ENCODE measurements around the gene RAMP1.

The RAMP1 gene

GRCh38 chr2:237913193-237913917 lies 53.9 kb downstream of the RAMP1 start:
- H3K4me3 ChIP-seq (ENCODE audit: control insufficient read depth, low read depth, low read length), result no peak overlapping the region
- no peak for TF ChIP-seq CTCF (IDR thresholded peaks at IDR 0.05; ENCODE audit: control insufficient read depth, insufficient read depth, low read depth, low read length, missing control alignments)
- DNase-seq (ENCODE audit: low read depth), result no peak

- TF ChIP-seq CTCF (IDR thresholded peaks at IDR 0.05; ENCODE audit: control insufficient read depth, insufficient read depth, low read depth, low read length, missing control alignments), result no peak
- DNase-seq (ENCODE audit: low read depth), result no peak
- H3K4me3 ChIP-seq (ENCODE audit: control insufficient read depth, low read depth, low read length), result no peak overlapping the region
Measured at GRCh38 chr2:237915576-237915975, 56.2 kb downstream of the RAMP1 start.

GRCh38 chr2:237916296-237916695 lies 56.9 kb downstream of the RAMP1 start:
- no peak for TF ChIP-seq CTCF (IDR thresholded peaks at IDR 0.05; ENCODE audit: control insufficient read depth, insufficient read depth, low read depth, low read length, missing control alignments)
- no peak overlapping the region for H3K4me3 ChIP-seq (ENCODE audit: control insufficient read depth, low read depth, low read length)
- DNase-seq (ENCODE audit: low read depth), result no peak

GRCh38 chr2:237917696-237918374 lies 58.4 kb downstream of the RAMP1 start:
- H3K4me3 ChIP-seq (ENCODE audit: control insufficient read depth, low read depth, low read length), result no peak overlapping the region
- no peak for TF ChIP-seq CTCF (IDR thresholded peaks at IDR 0.05; ENCODE audit: control insufficient read depth, insufficient read depth, low read depth, low read length, missing control alignments)
- DNase-seq (ENCODE audit: low read depth), result no peak

GRCh38 chr2:237919593-237919992 lies 60.2 kb downstream of the RAMP1 start:
- DNase-seq (ENCODE audit: low read depth), result no peak
- TF ChIP-seq CTCF (IDR thresholded peaks at IDR 0.05; ENCODE audit: control insufficient read depth, insufficient read depth, low read depth, low read length, missing control alignments), result no peak
- no peak overlapping the region for H3K4me3 ChIP-seq (ENCODE audit: control insufficient read depth, low read depth, low read length)

- H3K4me3 ChIP-seq (ENCODE audit: control insufficient read depth, low read depth, low read length), result no peak overlapping the region
- TF ChIP-seq CTCF (IDR thresholded peaks at IDR 0.05; ENCODE audit: control insufficient read depth, insufficient read depth, low read depth, low read length, missing control alignments), result no peak
- no peak for DNase-seq (ENCODE audit: low read depth)
Measured at GRCh38 chr2:237920673-237921072, 61.2 kb downstream of the RAMP1 start.

All from AG09309 (cell line).